Activated naive CD4-positive, alpha-beta T cell treated with anti-CD3 and anti-CD28 coated beads, Interleukin-2, amount 50 U/mL, for 24 hours (primary cell): ENCODE measurements around the gene DAPK1.
"Not testable (repeated sequence)": the region's sequence is repeated elsewhere in the genome, so short reads cannot be mapped to it uniquely, and the experiment has no call there.

Experiments used
- H3K27ac Mint-ChIP-seq: one replicate; pipeline ENCODE4 v1.8.0; 2021; ENCODE audit warnings: mild to moderate bottlenecking, mixed read lengths
- H3K27me3 Mint-ChIP-seq: one replicate; pipeline ENCODE4 v1.8.0; 2021; ENCODE audit warnings: mixed read lengths
- H3K36me3 Mint-ChIP-seq: one replicate; pipeline ENCODE4 v1.8.0; 2021; ENCODE audit warnings: mixed read lengths
- H3K4me1 Mint-ChIP-seq: one replicate; pipeline ENCODE4 v1.8.0; 2021; ENCODE audit warnings: mixed read lengths
- H3K4me3 Mint-ChIP-seq: one replicate; pipeline ENCODE4 v1.8.0; 2021; ENCODE audit warnings: mild to moderate bottlenecking, mixed read lengths
- H3K9me3 Mint-ChIP-seq: one replicate; pipeline ENCODE4 v1.8.0; 2021; ENCODE audit warnings: mixed read lengths

Gene DAPK1

DNA sequence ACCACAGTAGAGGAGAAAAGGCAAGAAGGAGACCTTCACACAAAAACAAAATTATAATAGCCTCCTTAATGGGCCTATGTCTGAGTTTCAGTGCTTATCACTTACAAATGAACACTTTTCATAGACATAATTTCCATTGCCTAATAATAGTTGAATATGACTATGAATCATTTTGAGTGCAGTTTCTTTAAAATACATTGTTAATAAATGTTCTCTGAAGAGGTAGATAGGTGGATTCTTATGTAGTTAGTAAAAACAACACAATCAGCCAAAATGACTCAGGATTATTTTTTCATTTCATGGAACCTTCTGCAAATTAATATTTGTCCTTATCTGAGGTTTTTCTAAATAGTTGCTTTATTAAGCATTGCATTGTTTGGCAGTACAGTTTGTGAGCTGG lies 45.6 kb downstream of the DAPK1 start:
- no peak overlapping the region for H3K4me3 Mint-ChIP-seq
- H3K9me3 Mint-ChIP-seq, result no peaks in the 10 kb centered on the region
- no peak overlapping the region for H3K27ac Mint-ChIP-seq
- H3K36me3 Mint-ChIP-seq, result no peaks in the 10 kb centered on the region
- H3K4me1 Mint-ChIP-seq, result no peaks in the 10 kb centered on the region
- H3K27me3 Mint-ChIP-seq, result no peaks in the 10 kb centered on the region

DNA sequence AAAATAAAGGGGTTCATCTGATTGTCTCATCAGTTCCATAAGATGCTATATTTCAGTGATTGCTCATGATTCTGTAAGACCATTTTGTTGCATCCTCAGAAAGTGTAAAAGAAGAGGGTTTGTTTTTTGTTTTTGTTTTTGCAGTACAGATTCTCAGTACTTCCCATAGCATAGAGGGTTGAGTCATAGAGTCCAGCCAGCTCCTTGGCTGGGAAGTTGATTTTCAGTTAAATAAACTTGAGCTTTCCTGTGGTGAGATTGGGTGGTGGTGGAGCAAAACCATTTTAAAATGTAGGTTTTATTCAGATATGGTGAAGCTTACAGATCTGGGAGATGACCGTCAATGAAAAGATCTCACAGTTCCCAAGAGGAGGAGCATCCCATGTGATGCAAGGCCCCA lies 48.2 kb downstream of the DAPK1 start:
- Mint-ChIP-seq H3K4me3 (no peak overlapping the region), H3K9me3 (no peaks in the 10 kb centered on the region), H3K27ac (no peak overlapping the region), H3K36me3 (no peaks in the 10 kb centered on the region), H3K4me1 (no peaks in the 10 kb centered on the region), H3K27me3 (no peaks in the 10 kb centered on the region)

DNA sequence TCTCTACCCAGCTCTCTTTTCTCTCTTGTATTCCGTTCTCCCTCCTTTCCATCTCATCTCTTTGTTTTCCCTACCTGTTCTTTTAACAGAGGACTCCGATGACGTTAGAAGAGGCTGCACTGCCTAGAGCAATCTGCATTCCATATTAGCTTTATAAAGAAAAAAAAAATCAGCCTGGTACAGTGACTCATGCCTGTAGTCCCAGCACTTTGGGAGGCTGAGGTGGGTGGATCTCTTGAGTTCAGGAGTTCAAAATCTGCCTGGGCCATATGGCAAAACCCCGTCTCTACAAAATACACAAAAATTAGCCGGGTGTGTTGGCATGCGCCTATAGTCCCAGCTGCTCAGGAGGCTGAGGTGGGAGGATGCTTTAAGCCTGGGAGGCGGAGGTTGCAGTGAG lies 49.0 kb downstream of the DAPK1 start:
- H3K36me3 Mint-ChIP-seq, result no peaks in the 10 kb centered on the region

DNA sequence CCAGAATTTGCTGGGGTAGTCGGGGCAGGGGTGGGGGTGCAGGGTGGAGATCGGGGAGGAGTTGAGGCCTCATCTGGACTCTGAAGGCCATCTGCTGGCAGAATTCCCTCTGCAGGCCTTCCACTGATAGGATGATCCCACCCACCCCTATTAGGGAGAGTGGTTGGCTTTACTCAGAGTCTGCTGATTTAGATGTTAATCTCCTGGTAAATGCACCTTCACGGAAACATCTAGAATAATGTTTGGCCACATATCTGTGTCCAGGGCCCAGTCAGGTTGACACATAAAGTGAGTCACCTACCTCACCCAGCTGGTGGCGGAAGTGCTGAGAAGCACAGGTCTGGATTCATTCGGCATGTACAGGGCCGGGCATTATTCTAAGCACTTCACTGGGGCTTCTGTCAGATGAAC lies 50.0 kb downstream of the DAPK1 start:
- H3K36me3 Mint-ChIP-seq, result no peaks in the 10 kb centered on the region
- H3K4me1 Mint-ChIP-seq, result no peaks in the 10 kb centered on the region
- H3K27me3 Mint-ChIP-seq, result peaks cover 2% of the 10 kb centered on the region
- H3K27ac Mint-ChIP-seq, result no peak overlapping the region
- no peaks in the 10 kb centered on the region for H3K9me3 Mint-ChIP-seq
- H3K4me3 Mint-ChIP-seq, result no peak overlapping the region

More for the DNA sequence above, 49.0 kb downstream of the DAPK1 start:
- no peak overlapping the region for H3K27ac Mint-ChIP-seq
- H3K9me3 Mint-ChIP-seq, result no peaks in the 10 kb centered on the region
- H3K27me3 Mint-ChIP-seq, result peaks cover 2% of the 10 kb centered on the region
- no peaks in the 10 kb centered on the region for H3K4me1 Mint-ChIP-seq
- no peak overlapping the region for H3K4me3 Mint-ChIP-seq

DNA sequence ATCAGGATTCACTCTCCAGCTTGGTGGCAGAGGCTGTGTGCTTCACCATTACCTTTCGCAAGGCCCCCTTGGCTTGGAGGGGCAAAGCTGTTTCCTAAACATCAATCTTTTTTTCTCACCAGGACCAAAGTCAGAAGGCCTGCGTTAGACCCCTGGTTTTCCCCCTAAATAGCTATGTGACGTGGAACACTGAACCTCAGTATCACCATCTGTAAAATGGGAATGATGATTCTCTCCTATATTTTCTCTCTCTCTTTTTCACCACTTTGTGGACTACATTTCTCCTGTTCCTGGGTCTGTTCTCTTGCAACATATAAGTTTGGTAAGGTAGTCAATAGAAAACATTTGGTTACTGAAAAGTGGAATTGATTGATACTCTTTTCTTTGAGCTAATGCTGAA lies 50.5 kb downstream of the DAPK1 start:
- H3K9me3 Mint-ChIP-seq, result no peaks in the 10 kb centered on the region
- H3K4me3 Mint-ChIP-seq, result no peak overlapping the region
- H3K27ac Mint-ChIP-seq, result no peak overlapping the region
- H3K36me3 Mint-ChIP-seq, result no peaks in the 10 kb centered on the region
- H3K4me1 Mint-ChIP-seq, result no peaks in the 10 kb centered on the region
- H3K27me3 Mint-ChIP-seq, result peaks cover 2% of the 10 kb centered on the region

DNA sequence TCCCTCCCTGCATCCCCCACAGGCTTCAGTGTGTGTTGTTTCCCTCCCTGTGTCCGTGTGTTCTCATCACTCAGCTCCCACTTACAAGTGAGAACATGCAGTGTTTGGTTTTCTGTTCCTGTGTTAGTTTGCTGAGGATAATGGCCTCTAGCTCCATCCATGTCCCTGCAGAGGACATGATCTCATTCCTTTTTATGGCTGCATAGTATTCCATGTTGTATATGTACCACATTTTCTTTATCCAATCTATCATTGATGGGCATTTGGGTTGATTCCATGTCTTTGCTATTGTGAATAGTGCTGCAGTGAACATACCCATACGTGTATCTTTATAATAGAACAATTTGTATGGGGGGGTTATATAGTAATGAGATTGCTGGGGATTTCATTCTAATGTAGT lies 51.4 kb downstream of the DAPK1 start:
- not testable (repeated sequence) for H3K4me3 Mint-ChIP-seq, H3K9me3 Mint-ChIP-seq, H3K27me3 Mint-ChIP-seq, H3K36me3 Mint-ChIP-seq, H3K4me1 Mint-ChIP-seq
- H3K27ac Mint-ChIP-seq, result peak overlapping the region; percentile 8

DNA sequence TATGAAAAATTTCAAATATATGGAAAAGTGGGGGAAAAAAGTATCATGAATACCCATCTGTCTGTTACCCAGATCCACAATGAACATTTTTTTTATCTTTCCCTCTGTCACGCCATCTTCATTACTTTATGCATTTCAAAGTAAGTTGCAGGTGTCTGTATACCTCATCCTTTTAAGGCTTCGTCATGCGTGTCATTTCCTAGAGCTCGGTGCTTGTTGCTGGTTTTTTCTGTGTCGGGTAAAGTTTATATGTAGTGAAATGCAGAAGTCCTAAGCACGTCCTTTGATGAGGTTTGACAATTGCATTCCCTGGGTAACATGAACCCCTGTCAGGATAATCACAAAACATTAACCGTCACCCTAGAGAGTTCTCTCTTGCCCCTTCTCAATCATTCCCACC lies 52.1 kb downstream of the DAPK1 start:
- no peaks in the 10 kb centered on the region for H3K36me3 Mint-ChIP-seq

DNA sequence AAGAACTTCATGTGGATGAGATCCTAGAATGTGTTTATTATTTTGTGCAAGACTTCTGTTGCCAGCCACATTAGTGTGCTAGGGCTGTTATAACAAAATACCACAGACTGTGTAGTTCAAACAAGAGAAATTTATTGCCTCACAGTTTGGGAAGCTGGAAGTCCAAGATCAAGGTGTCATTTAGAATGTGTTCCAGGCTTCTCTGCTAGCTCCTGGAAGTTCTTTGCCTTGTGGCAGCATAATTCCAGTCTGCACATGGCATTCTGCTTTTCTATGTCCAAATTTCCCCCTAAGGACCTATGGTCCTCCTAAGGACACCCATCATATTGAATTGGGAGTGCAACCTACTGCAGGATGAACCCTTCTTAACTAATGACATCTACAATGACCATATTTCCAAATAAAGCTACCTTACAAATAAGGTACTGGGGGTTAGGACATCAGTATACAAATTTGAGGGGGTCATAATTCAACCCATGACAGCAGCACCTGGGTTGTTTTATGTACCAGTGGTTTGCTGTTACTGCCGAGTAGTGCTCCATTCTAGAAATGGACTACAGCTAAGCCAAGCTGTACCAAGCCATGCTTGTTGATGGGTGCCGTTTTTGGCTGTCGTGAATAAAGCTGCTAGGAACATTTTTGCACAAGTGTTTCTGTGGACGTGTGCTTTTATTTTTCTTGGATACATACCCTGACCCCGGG lies 52.7 kb downstream of the DAPK1 start:
- no peaks in the 10 kb centered on the region for H3K9me3 Mint-ChIP-seq
- no peaks in the 10 kb centered on the region for H3K4me1 Mint-ChIP-seq
- no peak overlapping the region for H3K4me3 Mint-ChIP-seq
- H3K36me3 Mint-ChIP-seq, result no peaks in the 10 kb centered on the region
- H3K27me3 Mint-ChIP-seq, result peaks cover 4% of the 10 kb centered on the region
- H3K27ac Mint-ChIP-seq, result no peak overlapping the region

More for the DNA sequence above, 52.1 kb downstream of the DAPK1 start:
- no peaks in the 10 kb centered on the region for H3K9me3 Mint-ChIP-seq
- no peak overlapping the region for H3K27ac Mint-ChIP-seq
- no peaks in the 10 kb centered on the region for H3K4me1 Mint-ChIP-seq
- no peak overlapping the region for H3K4me3 Mint-ChIP-seq
- peaks cover 4% of the 10 kb centered on the region for H3K27me3 Mint-ChIP-seq

DNA sequence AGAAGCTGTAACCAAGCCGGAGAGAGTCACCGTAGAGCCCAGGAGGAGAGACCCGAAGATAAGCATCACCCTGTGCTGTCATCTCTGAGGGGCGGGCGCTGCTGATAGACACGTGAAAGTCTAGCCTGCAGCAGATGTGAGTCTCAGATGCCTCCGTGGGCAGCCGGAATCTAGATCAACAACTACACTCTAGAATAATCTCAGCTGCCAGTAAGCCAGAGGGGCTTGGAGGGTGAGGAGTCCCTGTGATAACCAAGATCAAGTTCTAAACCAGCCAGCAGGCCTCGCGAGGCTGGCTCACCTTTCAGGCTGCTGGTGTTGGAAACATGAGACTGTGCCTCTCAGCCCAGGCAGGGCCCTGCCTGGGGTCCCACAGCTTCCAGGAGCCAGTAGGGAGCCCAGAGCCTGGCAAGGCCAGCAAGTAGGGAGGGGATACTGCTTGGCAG lies 54.1 kb downstream of the DAPK1 start:
- no peaks in the 10 kb centered on the region for H3K9me3 Mint-ChIP-seq
- no peaks in the 10 kb centered on the region for H3K4me1 Mint-ChIP-seq
- H3K27ac Mint-ChIP-seq, result no peak overlapping the region
- H3K4me3 Mint-ChIP-seq, result no peak overlapping the region
- no peaks in the 10 kb centered on the region for H3K36me3 Mint-ChIP-seq
- peaks cover 5% of the 10 kb centered on the region for H3K27me3 Mint-ChIP-seq

DNA sequence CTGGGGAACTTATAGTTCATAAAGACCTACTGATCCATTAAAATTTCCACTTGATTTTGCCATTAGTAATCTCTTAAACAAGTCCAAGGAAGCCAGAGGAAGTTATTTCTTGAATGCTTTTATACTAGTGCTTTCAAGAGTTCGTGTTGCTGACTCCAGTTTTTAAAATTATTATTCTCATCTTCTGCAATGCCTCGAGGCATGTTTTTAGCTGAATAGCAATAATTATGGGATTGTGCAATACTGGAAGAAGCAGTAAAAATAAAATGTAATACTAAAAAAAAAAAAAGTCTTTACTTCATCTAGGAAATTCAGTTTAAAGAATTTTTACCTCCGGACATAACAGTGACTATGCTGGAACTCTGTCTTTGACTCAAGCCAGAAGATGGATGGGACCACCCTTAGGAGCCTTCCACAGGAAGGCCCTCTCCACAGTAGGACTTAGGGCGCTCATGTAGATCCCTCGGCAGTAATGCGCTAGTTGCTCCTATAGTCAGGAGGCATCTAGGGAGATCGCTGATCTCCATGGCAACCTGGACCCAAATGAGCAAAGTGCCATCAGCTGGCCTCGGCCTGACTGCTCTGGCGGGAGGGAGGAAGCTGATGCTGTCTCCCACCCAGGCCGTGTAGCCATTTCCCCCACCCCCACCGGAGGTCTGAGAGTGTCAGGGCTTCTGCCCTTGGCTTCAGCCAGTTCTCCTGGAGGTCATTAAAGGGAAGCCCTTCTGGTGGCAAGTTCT lies 56.7 kb downstream of the DAPK1 start:
- no peak overlapping the region for H3K27ac Mint-ChIP-seq
- H3K27me3 Mint-ChIP-seq, result peaks cover 7% of the 10 kb centered on the region
- H3K4me1 Mint-ChIP-seq, result no peaks in the 10 kb centered on the region
- no peaks in the 10 kb centered on the region for H3K9me3 Mint-ChIP-seq
- no peak overlapping the region for H3K4me3 Mint-ChIP-seq
- H3K36me3 Mint-ChIP-seq, result no peaks in the 10 kb centered on the region

DNA sequence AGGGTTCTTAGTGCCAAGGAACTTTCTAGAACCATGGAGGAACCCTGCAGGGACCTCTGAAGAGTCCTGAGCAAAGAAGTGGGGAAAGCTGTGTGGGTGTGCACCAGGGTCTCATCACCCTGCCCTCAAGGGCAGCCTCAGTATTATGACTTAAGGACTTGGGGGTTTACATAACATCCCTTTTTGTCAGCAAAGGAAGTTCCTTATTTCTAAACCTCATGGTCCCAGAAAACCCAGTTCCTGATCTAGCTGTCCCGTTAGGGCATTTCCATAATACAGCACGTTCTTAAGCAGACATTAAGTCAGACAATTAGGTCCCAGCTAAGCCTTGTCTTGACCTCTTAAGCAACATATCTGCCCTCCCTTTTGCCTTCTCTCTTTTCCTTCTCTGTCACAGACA lies 57.3 kb downstream of the DAPK1 start:
- Mint-ChIP-seq H3K27me3 (peaks cover 7% of the 10 kb centered on the region), H3K27ac (no peak overlapping the region), H3K36me3 (no peaks in the 10 kb centered on the region), H3K4me1 (no peaks in the 10 kb centered on the region), H3K9me3 (no peaks in the 10 kb centered on the region), H3K4me3 (no peak overlapping the region)

DNA sequence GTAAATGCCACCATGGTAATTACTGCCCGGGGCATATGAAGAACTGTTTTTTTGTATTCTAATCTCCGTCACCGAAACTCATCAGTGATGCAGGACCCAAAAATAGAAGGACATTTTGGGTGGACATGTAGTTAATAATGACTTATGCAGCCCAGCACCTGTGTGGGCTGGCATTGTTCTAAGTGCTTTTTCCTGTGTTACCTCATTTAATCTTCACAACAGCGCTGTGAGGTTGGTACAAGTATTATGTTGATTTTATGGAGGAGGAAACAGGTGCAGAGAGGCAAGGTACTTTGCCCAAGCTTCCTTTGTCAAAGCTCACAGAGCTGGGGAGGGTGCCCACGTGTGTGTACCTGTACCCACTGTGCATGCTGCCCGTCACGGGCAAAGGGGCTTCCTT lies 58.4 kb downstream of the DAPK1 start:
- Mint-ChIP-seq H3K36me3 (no peaks in the 10 kb centered on the region), H3K27me3 (peaks cover 7% of the 10 kb centered on the region), H3K4me1 (no peaks in the 10 kb centered on the region), H3K4me3 (no peak overlapping the region), H3K9me3 (no peaks in the 10 kb centered on the region), H3K27ac (no peak overlapping the region)

DNA sequence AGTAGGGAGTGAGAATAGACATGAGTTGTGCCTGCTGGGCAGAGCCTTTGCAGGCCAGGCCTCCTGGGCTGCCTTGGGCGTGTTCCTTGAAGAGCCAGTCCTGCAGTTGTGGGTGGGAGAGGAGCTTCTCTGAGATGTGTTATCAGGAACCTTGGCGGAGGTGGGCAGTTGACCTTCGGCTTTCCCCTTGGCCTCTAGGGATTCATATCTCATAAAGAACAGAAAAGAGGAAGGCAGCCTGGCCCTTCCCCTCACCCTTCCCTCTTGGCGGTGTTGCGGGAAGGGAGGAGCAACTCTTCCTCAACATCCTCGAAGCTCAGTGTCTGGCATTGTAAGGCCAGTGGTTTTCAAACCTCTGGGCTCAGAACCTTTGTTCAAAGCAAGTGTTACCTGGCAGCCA lies 59.2 kb downstream of the DAPK1 start:
- Mint-ChIP-seq H3K27me3 (peaks cover 5% of the 10 kb centered on the region), H3K9me3 (no peaks in the 10 kb centered on the region), H3K4me1 (no peaks in the 10 kb centered on the region), H3K27ac (no peak overlapping the region), H3K4me3 (no peak overlapping the region), H3K36me3 (no peaks in the 10 kb centered on the region)

DNA sequence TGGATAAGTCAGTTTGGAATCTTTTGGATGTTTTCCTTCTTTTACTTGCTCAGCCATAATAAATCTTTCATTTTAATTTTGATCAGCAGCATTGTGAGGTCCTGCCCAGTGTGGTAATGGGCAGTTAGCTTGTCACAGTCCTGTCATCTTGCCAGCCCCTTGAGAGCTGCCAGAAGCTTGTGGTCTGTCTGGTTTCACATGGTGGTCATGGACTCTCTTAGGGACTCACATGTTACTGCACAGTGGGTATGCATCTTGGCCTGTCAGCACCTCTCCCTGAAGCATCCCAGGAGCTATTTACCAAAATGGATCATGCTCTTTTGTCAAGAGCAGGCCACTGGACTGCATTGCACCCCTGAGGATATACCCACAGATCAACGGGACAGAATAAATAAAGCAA lies 60.3 kb downstream of the DAPK1 start:
- Mint-ChIP-seq H3K36me3 (no peaks in the 10 kb centered on the region), H3K27ac (no peak overlapping the region), H3K4me3 (no peak overlapping the region), H3K27me3 (peaks cover 5% of the 10 kb centered on the region), H3K4me1 (no peaks in the 10 kb centered on the region), H3K9me3 (no peaks in the 10 kb centered on the region)

DNA sequence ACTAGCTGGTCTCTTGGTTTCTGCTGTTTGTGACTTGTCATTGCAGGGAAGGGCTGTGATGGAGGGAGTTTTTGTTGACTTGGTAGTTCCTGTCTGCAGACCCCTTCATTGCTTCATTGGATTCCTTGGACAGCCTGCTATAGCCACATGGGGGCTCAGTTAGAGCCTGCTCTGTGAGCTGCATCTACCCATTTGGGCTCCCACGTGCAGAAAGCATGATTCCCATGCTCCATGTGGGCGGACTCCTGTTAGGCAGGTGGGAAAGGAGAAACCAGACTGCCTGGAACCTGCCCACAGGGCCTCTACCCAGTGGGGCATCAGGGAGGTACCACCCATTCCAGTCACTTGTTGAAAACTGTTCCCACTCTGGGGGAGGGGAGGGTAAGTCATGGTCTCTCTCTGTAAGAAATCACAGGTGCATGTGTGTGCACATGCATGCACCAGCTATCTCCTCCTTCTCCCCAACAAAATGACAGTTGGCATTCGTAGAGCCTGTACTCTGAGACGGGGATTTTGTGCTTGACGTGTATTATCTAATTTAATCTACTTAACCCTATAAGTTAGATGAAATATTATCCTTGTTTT lies 61.0 kb downstream of the DAPK1 start:
- peaks cover 6% of the 10 kb centered on the region for H3K27me3 Mint-ChIP-seq
- no peaks in the 10 kb centered on the region for H3K4me1 Mint-ChIP-seq

DNA sequence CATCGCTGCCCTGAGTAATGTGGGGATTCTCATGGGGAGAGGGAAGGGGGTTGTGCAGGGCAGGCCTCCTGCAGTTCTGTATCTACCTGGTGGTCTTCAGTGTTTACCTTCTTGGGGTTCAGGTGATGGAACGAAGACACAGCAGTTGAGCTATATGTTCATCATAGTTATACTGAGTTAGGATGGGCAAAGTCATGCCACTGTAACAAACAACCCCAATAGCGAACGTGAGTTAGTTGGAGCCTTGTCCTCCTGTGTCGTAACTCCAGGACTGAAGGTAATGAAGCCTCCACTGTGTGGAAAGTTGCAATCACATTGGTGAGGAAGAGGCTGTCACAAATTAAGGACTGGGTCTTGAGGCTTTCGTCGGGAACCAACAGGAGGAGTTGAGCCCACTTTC lies 64.4 kb downstream of the DAPK1 start:
- Mint-ChIP-seq H3K27me3 (peaks cover 3% of the 10 kb centered on the region), H3K4me3 (no peak overlapping the region), H3K4me1 (no peaks in the 10 kb centered on the region), H3K27ac (no peak overlapping the region), H3K9me3 (no peaks in the 10 kb centered on the region), H3K36me3 (no peaks in the 10 kb centered on the region)

More for the DNA sequence above, 61.0 kb downstream of the DAPK1 start:
- Mint-ChIP-seq H3K4me3 (no peak overlapping the region), H3K36me3 (no peaks in the 10 kb centered on the region), H3K27ac (no peak overlapping the region), H3K9me3 (no peaks in the 10 kb centered on the region)
